HG02623 (cell line): ENCODE results near the gene SCT.

Experiments used
- ATAC-seq: cut with Tn5 transposase; IDR thresholded peaks from one replicate; pipeline ENCODE4 v1.9.1; 2021; ENCODE audit warnings: moderate library complexity; ENCODE audit not compliant: unreplicated experiment

The SCT gene

DNA sequence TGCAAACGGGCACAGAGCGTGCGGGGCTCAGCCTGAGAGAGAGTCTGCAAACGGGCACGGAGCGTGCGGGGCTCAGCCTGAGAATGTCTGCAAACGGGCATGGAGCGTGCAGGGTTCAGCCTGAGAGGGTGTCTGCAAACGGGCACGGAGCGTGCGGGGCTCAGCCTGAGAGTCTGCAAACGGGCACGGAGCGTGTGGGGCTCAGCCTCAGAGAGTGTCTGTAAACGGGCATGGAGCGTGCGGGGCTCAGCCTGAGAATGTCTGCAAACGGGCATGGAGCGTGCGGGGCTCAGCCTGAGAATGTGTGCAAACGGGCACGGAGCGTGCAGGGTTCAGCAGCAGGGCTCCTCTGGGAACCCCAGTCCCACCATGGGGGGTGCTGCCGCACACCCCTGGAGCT is 37.2 kb downstream of the SCT start:
- ATAC-seq = no peak

DNA sequence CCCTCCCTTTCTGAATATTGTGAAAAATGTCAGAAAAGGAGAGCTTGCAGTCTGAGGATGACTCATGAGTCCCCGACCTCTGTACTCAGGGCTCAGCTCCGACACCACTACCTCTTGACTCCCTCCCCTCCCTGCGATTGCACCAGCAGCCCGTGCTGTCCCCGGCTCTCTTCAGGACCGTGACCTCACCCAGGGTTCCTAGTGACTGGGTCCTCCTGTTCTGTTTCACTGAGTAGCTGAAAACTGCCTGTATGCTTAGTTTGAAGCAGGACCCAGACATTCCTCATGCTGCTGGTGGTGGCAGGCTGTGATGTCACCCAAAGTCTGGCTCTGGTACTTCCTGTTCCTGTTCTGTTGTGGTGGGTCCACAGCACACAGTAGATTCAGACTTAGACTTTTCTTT is 39.0 kb downstream of the SCT start:
- ATAC-seq = no peak

- no peak for ATAC-seq
These were observed 39.4 kb downstream of the SCT start for GRCh38 chr11:587546-587945.

DNA sequence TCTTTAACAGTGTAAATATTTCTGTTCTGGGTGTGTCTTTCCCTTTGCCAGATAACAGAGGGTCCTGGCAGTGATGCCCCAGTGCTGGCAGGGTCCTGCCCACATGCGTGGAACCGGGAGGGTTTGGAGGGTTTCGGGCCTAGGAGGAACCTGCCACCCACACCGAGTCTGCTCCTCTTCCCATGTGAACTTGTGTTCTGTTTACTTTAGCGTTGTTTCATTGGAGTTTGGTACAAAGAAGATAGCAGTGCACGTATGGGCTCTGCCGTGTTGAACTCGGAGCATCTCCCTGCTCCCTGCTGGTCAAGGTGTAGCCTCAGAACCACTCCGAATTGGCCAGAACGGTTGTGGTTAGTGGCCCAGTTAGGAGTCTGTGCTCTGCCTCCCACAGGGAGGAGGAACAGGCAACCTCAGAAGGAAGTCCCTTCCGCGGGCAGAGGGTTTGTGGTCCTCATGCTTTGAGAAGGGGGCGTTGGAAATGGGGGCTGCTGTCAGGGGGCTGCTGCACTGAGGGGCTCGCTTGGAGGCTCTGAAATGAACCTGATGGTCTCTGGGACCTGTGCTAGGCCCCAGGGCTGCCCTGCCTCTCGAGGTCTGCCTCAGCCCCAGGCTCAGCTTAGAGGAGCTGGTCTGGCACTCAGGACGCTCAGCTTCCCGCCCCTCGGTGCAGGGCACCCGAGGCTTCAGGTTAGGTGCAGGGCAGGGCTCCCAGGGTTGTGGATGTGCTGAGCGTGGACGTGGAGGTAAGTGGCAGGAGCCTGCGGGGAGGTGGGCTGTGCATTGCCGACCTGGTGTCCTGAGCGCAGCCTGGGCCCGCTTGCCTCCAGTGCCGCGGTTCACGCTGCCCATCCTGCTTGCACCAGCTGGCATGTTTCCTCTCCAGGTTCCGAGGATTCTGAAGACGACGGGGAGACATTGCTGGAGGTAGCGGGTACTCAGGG is 40.3 kb downstream of the SCT start:
- ATAC-seq = no peak

DNA sequence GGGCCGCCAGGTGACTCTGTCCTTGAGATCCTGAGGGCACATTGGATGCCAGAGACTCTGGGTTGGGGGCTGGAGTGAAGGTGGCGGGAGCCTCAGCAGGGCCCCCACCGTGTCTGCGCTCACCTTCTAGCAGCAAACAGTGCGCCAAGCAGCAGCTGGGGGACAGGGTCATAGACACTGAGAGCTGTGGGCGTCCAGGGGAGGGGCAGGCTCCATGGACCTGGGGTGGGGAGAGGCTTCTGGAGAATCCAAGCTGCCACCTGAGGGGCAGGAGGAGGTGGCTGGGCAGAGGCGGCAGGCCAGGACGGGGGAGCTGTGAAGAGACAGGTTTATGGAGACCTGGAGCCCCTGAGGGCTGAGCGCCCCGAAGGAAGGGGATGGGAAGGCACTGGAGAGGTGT is 42.7 kb downstream of the SCT start:
- no peak for ATAC-seq

DNA sequence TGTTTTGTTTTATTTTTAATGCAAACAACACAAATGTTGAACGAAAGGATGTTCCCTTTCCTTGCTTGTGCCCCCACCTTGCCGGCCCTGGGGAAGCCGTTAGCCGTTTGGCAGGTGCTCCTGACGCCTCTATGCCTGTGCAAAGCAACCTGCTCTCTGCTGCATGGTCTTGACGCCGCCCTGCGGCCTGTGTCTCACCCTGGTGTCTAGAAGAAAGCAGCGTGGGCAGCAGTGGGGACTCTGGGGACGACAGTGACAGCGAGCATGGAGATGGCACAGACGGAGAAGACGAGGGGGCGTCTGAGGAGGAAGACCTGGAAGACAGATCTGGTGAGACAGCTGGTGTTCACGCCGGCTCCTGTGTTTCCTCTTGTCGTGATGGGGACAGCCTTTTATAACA is 45.2 kb downstream of the SCT start:
- ATAC-seq = no peak

DNA sequence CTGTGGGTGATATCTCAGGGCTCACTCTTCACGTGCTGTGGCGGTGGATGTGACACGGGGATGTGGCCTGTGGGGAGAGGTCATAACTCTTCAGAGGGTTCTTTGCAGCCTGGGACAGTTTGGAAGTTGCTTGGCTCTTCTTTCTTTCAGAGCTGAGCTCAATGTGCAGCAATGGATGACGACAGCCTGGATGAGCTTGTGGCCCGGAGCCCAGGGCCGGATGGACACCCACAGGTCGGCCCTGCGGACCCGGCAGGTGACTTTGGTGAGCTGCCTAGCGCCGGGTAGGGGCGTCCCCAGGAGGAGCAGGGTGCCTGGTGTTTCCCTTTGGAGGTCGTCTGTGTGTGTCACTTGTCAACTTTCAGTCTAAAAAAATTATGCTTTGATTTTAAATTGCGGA is 45.6 kb downstream of the SCT start:
- no peak for ATAC-seq

- no peak for ATAC-seq
These were observed 47.0 kb downstream of the SCT start for GRCh38 chr11:579830-580601.

DNA sequence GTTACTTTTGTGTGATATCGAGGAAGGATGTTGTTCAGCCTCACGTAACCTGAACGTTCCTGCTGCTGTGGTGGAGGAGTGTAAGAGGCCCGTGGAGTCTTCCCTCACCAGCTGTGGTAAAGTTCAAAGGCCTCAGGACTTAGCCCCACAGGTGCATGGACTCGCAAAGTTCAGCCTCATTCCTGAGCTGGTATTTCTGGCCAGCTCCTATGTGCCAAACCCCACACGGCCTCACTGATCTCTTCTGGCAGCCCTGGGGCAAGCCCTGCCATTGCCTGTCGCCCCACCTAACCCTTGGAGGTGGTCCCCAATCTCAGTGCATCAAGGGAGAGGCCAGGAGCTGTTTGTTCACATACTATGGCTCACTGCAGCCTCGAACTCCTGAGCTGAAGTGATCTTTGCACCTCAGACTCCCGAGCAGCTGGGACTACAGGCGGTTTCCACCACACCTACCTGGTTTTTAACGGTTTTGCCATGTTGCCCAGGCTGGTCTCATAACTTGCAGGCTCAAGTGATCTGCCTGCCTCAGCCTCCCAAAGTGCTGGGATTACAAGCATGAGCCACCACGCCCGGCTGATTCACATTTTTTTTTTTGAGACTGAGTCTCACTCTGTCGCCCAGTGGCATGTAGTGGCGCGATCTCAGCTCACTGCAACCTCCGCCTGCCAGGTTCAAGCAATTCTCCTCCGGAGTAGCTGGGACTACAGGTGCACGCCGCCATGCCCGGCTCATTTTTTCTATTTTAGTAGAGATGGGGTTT is 48.5 kb downstream of the SCT start:
- no peak for ATAC-seq

- no peak for ATAC-seq
These were observed 49.4 kb downstream of the SCT start for GRCh38 chr11:577611-577894.

DNA sequence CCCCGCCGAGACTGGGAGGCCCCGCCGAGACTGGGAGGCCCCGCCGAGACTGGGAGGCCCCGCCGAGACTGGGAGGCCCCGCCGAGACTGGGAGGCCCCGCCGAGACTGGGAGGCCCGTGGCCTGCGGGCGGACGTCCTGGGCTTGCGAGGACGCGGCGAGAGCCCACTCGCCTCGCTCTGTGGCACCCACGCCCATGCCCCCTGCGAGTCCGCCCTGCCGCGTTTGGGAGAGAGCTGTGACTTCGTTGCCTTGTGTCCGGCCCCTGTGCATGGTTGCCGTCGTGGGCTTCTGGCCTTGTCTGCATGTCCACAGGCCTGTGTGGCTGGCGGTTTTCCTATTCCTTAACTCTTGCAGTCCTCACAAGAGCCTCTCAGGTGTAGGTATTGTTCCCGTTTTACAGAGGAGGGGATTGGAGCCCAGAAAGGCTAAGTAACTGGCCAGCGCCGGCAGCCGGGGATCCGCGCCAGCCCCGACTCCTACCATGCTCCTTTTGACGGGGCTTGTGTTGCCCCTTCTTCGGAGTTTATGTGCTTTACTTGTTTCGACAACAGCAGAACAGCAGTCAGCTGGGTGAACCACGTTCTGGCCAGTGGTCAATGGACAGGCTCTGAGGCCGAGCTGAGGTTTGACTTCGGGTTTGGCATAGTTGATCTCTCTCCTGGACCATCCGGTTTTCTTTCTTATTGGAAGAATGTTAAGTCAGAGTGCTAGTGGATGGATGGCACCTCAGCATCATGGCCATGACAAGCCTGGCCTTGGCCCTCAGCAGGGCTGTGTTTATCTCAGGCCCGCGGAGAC is 50.0 kb downstream of the SCT start:
- no peak for ATAC-seq
